GM12873 (cell line): ENCODE data around the gene SORCS3.

Experiments
- CTCF ChIP-seq: IDR thresholded peaks from 2 replicates; pipeline ENCODE4 v1.5.1; 2012; ENCODE audit warnings: low read depth, mild to moderate bottlenecking, moderate library complexity, low read length, control low read depth; ENCODE audit not compliant: insufficient read depth; ENCODE audit errors: missing control alignments

SORCS3 gene

DNA sequence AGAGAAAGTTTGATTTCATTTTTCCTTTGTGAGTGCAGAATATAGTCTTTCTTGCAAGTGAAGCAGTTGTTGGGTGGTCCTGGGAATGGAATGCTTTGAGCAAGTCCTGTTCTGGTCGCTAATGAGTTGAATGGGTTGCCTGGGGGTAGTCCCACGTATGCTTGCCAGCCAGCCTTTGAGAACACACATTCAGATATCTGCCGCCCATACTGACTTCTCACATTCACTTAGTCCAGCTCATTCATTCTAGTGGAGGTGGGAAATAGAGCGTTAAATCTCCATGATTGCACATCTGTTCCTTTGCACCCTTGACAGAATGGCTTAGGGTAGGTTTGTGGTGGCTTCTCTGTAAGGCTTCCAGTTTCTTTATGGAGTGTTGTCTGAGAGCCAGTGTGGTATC, 256.6 kb downstream of the SORCS3 start:
- no peak for TF ChIP-seq CTCF

DNA sequence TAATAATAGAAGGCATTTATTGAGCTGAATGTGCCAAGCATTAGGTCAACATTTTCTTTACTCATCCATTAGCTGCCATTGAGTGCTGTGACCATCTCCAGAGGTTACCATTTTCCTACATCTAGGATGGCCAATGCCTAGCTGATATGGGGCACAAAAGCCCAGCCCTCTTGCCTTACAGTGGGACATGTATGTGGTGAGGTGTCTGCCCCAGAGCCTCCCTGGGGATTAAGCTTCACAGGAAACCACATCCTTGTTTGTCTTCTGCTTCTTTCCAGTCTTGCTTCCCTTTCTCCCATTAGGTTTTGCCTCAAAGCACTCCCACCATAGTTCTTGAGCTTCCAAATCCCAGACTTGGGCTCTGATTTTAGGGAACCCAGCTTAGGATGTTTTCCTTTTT, 258.7 kb downstream of the SORCS3 start:
- no peak for TF ChIP-seq CTCF

DNA sequence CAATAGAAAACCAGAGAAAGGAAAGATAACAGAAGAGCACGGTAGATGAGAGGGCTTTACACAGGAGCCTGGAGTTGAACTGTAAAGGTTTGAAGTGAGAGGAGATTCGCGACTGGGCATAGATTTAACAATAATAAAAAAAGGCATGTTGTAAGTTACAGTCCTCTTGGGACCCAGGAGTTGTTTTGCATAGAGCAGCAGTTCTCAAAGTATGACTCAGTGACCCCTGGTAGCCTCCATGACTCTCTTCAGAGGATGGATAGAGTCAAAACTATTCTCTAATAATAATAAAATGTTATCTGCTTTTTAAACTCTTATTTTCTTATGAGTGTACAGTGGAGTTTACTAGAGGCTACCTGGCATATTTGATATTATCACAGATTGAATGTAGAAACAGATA, 262.3 kb downstream of the SORCS3 start:
- no peak for TF ChIP-seq CTCF

GRCh38 chr10:104904753-104905323, 263.7 kb downstream of the SORCS3 start:
- TF ChIP-seq CTCF = no peak

GRCh38 chr10:104906112-104906511, 265.0 kb downstream of the SORCS3 start:
- TF ChIP-seq CTCF = no peak

GRCh38 chr10:104907521-104907920, 266.4 kb downstream of the SORCS3 start:
- no peak for TF ChIP-seq CTCF

- TF ChIP-seq CTCF = no peak
Observed at GRCh38 chr10:104908581-104908980, 267.5 kb downstream of the SORCS3 start.
